Measurements from ENCODE around the gene WDTC1. TPM values are rescaled to one million over a fixed set of nuclear protein-coding genes. Genes with fewer than 3 reads are reported as not detected.

WDTC1 gene
- total and polyA plus RNA-seq, 9 donors = 20.2 to 43.9 (median 29.2) TPM

- Histone ChIP-seq H3K4me1 (ENCODE audit: insufficient read depth) (peaks cover 8% of the 10 kb centered on the region), H3K36me3 (no peaks in the 10 kb centered on the region), H3K4me3 (peak overlapping the region; percentile 45), H3K27ac (no peak overlapping the region), H3K27me3 (no peaks in the 10 kb centered on the region), H3K9me3 (no peaks in the 10 kb centered on the region)
- 5 to 7% (median 5%) methylated on average over 65 to 84 of the region's 84 CpGs for WGBS, 3 donors
- DNase-seq = peak; percentile 63 to 79 (median 66)
- TF ChIP-seq EP300 (IDR thresholded peaks at IDR 0.05) (no peak), CTCF (IDR thresholded peaks at IDR 0.05) (peak in 1 of 3 donors; percentile 6)
- intact Hi-C loops (cut with DNase I) = loop anchor here in 2 of 4 donors (2.0 to 10.0 kb wide), 2 partner anchors 27 to 45 kb away; partner anchors contain the start of gene TMEM222 (in 1 of the 2)
These were observed 115.6 kb downstream of the WDTC1 start for GRCh38 chr1:27349784-27350662.

GRCh38 chr1:27350663-27351540 is 116.5 kb downstream of the WDTC1 start:
- H3K27ac ChIP-seq = no peak overlapping the region
- TF ChIP-seq POLR2A (IDR thresholded peaks at IDR 0.05) = no peak
- TF ChIP-seq EP300 (IDR thresholded peaks at IDR 0.05) = no peak
- TF ChIP-seq CTCF (IDR thresholded peaks at IDR 0.05) = no peak
- H3K27me3 ChIP-seq = no peaks in the 10 kb centered on the region
- peaks cover 8% of the 10 kb centered on the region for H3K4me1 ChIP-seq (ENCODE audit: insufficient read depth)
- 19 to 31% (median 27%) methylated on average over 57 to 62 of the region's 62 CpGs for WGBS, 3 donors
- H3K9me3 ChIP-seq = no peaks in the 10 kb centered on the region
- no peaks in the 10 kb centered on the region for H3K36me3 ChIP-seq
- no peak overlapping the region for H3K4me3 ChIP-seq
- intact Hi-C loops (cut with DNase I) = loop anchor here in 2 of 4 donors (2.0 to 10.0 kb wide), 2 partner anchors 28 to 46 kb away; partner anchors contain the start of gene TMEM222 (in 1 of the 2)
- peak in 3 of 5 donors; percentile 45 to 54 (median 47) for DNase-seq

GRCh38 chr1:27351541-27352107 is 117.2 kb downstream of the WDTC1 start:
- WGBS, 3 donors = 45 to 52% (median 51%) methylated on average over 8 of the region's 8 CpGs
- no peak overlapping the region for H3K4me3 ChIP-seq

More at GRCh38 chr1:27351541-27352107, 117.2 kb downstream of the WDTC1 start:
- DNase-seq = no peak
- H3K9me3 ChIP-seq = no peaks in the 10 kb centered on the region
- H3K36me3 ChIP-seq = no peaks in the 10 kb centered on the region
- H3K27ac ChIP-seq = no peak overlapping the region
- intact Hi-C loops (cut with DNase I) = loop anchor here in 2 of 4 donors (2.0 to 10.0 kb wide), 2 partner anchors 29 to 47 kb away; partner anchors contain the start of gene TMEM222 (in 1 of the 2)
- no peaks in the 10 kb centered on the region for H3K27me3 ChIP-seq
- no peak for TF ChIP-seq EP300 (IDR thresholded peaks at IDR 0.05)
- no peak for TF ChIP-seq CTCF (IDR thresholded peaks at IDR 0.05)
- no peak for TF ChIP-seq POLR2A (IDR thresholded peaks at IDR 0.05)
- peaks cover 8% of the 10 kb centered on the region for H3K4me1 ChIP-seq (ENCODE audit: insufficient read depth)

All from ovary (tissue), 9 donors.